ENCODE results near the gene PSMB7. TPM values are rescaled to one million over a fixed set of nuclear protein-coding genes. Genes with fewer than 3 reads are reported as not detected.
"Not testable (repeated sequence)": the region's sequence is repeated elsewhere in the genome, so short reads cannot be mapped to it uniquely, and the experiment has no call there.

The PSMB7 gene
- total RNA-seq, 2 experiments from 2014 or later: 114 to 119 TPM

DNA sequence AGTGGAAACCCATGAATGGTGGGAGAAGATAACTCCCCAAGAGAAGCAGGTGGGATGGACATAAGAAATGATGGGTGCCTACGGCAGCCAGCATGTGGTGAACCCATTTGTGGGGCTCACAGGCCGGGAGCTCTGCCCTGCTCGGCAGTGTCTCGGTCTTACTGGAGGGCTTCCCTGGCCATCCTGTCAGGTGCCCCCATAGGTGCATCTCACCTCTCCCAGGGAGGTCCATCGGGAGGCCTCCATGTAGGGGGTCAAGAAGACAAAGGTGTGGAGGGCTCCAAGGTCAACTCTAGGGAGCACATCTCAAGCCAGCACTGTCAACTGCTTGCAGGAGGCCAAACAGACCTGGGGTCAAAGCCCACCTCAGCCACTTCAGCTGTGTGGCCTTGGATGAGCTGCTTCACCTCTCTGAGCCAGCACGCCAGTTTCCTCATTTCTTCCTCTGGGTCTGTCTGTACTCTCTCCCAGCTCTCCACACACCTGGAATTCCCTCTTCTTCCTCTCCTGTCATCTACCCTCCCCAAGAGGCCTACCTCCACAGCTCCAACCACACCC, 24.5 kb upstream of the PSMB7 start:
- no peaks in the 10 kb centered on the region for H3K9me3 Mint-ChIP-seq (ENCODE audit: insufficient read depth)
- no peaks in the 10 kb centered on the region for H3K4me1 Mint-ChIP-seq (ENCODE audit: low read depth)
- DNase-seq (no peak), ATAC-seq (no peak)
- no peaks in the 10 kb centered on the region for H3K36me3 Mint-ChIP-seq (ENCODE audit: low read depth)
- H3K27me3 Mint-ChIP-seq (ENCODE audit: low read depth): peaks cover 14% of the 10 kb centered on the region
- H3K27ac Mint-ChIP-seq: no peak overlapping the region
- POLR2A ChIA-PET: no interaction called here
- no peak overlapping the region for H3K4me3 Mint-ChIP-seq
- CTCF ChIA-PET: interaction anchor here (1.0 kb wide), 1 partner anchor 25 kb away, joined by 4 read pairs; the partner anchor contains the start of gene PSMB7

- DNase-seq: no peak
- H3K36me3 Mint-ChIP-seq (ENCODE audit: low read depth): no peaks in the 10 kb centered on the region
- ChIA-PET CTCF (interaction anchor here (1.0 kb wide), 1 partner anchor 24 kb away, joined by 4 read pairs; the partner anchor contains the start of gene PSMB7), POLR2A (no interaction called here)
- ATAC-seq: no peak
- H3K4me3 Mint-ChIP-seq: no peak overlapping the region
- peaks cover 13% of the 10 kb centered on the region for H3K27me3 Mint-ChIP-seq (ENCODE audit: low read depth)
- no peaks in the 10 kb centered on the region for H3K4me1 Mint-ChIP-seq (ENCODE audit: low read depth)
- no peak overlapping the region for H3K27ac Mint-ChIP-seq
- H3K9me3 Mint-ChIP-seq (ENCODE audit: insufficient read depth): no peaks in the 10 kb centered on the region
Observed at GRCh38 chr9:124439086-124439485, 23.8 kb upstream of the PSMB7 start.

- POLR2A ChIA-PET: no interaction called here
- H3K9me3 Mint-ChIP-seq (ENCODE audit: insufficient read depth): no peaks in the 10 kb centered on the region
- DNase-seq: no peak
Observed at GRCh38 chr9:124438091-124438490, 22.8 kb upstream of the PSMB7 start.

GRCh38 chr9:124437086-124437485, 21.8 kb upstream of the PSMB7 start:
- Mint-ChIP-seq H3K27ac (no peak overlapping the region), H3K9me3 (ENCODE audit: insufficient read depth) (no peaks in the 10 kb centered on the region), H3K4me3 (no peak overlapping the region), H3K27me3 (ENCODE audit: low read depth) (peaks cover 8% of the 10 kb centered on the region), H3K36me3 (ENCODE audit: low read depth) (no peaks in the 10 kb centered on the region), H3K4me1 (ENCODE audit: low read depth) (no peaks in the 10 kb centered on the region)
- no peak for ATAC-seq
- DNase-seq: no peak
- ChIA-PET CTCF (no interaction called here), POLR2A (no interaction called here)

More at GRCh38 chr9:124438091-124438490, 22.8 kb upstream of the PSMB7 start:
- no peak for ATAC-seq
- Mint-ChIP-seq H3K36me3 (ENCODE audit: low read depth) (no peaks in the 10 kb centered on the region), H3K27ac (no peak overlapping the region), H3K4me1 (ENCODE audit: low read depth) (no peaks in the 10 kb centered on the region), H3K4me3 (no peak overlapping the region), H3K27me3 (ENCODE audit: low read depth) (peaks cover 12% of the 10 kb centered on the region)
- CTCF ChIA-PET: no interaction called here

DNA sequence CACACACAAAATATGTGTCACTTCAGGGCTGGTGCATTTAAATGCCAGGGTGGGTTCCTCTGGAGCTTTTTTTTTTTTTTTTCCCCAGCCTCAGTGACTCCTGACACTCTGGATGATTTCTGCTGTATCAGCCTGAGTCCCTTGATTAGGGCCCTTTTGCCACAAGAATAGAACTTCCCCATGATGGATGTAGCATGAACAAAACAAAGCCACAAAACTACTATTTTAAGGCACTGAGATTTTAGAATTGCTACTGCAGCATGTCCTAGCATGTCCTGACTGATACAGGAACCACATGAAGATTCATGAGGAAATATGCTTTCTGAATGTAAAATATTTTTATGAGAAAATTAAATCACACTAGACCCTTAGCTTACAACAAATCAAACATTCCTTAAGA, 21.1 kb upstream of the PSMB7 start:
- no peak for ATAC-seq
- H3K4me1 Mint-ChIP-seq (ENCODE audit: low read depth): no peaks in the 10 kb centered on the region
- DNase-seq: no peak
- H3K27me3 Mint-ChIP-seq (ENCODE audit: low read depth): peaks cover 2% of the 10 kb centered on the region
- POLR2A ChIA-PET: no interaction called here
- H3K4me3 Mint-ChIP-seq: no peak overlapping the region
- CTCF ChIA-PET: interaction anchor here (1.8 kb wide), 1 partner anchor 18 kb away, joined by 5 read pairs; no protein-coding TSS in a partner anchor
- H3K36me3 Mint-ChIP-seq (ENCODE audit: low read depth): no peaks in the 10 kb centered on the region
- H3K9me3 Mint-ChIP-seq (ENCODE audit: insufficient read depth): no peaks in the 10 kb centered on the region
- no peak overlapping the region for H3K27ac Mint-ChIP-seq

DNA sequence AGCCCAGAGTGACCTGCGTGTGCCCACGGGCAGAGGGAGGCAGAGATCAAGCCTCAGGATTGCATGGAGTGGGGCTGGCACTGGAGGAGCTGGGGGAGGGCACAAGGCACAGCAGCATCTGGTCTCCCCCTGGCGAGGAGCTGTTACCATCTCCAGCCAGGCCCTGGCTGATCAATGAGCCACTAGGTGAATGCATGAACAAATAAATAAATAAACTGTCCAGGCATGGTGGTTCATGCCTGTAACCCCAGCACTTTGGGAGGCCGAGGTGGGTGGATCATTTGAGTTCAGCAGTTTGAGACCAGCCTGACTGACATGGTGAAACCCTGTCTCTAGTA, 14.3 kb upstream of the PSMB7 start:
- no peak overlapping the region for H3K4me3 Mint-ChIP-seq
- ChIA-PET CTCF (no interaction called here), POLR2A (no interaction called here)
- H3K36me3 Mint-ChIP-seq (ENCODE audit: low read depth): no peaks in the 10 kb centered on the region
- H3K4me1 Mint-ChIP-seq (ENCODE audit: low read depth): no peaks in the 10 kb centered on the region
- ATAC-seq: no peak
- no peak overlapping the region for H3K27ac Mint-ChIP-seq
- H3K9me3 Mint-ChIP-seq (ENCODE audit: insufficient read depth): no peaks in the 10 kb centered on the region
- no peaks in the 10 kb centered on the region for H3K27me3 Mint-ChIP-seq (ENCODE audit: low read depth)
- DNase-seq: no peak

GRCh38 chr9:124428751-124429529, 13.7 kb upstream of the PSMB7 start:
- ChIA-PET CTCF (no interaction called here), POLR2A (no interaction called here)
- no peaks in the 10 kb centered on the region for H3K9me3 Mint-ChIP-seq (ENCODE audit: insufficient read depth)
- DNase-seq: no peak
- H3K27ac Mint-ChIP-seq: no peak overlapping the region
- peaks cover 1% of the 10 kb centered on the region for H3K27me3 Mint-ChIP-seq (ENCODE audit: low read depth)
- ATAC-seq: no peak
- H3K4me3 Mint-ChIP-seq: no peak overlapping the region
- no peaks in the 10 kb centered on the region for H3K4me1 Mint-ChIP-seq (ENCODE audit: low read depth)
- no peaks in the 10 kb centered on the region for H3K36me3 Mint-ChIP-seq (ENCODE audit: low read depth)

DNA sequence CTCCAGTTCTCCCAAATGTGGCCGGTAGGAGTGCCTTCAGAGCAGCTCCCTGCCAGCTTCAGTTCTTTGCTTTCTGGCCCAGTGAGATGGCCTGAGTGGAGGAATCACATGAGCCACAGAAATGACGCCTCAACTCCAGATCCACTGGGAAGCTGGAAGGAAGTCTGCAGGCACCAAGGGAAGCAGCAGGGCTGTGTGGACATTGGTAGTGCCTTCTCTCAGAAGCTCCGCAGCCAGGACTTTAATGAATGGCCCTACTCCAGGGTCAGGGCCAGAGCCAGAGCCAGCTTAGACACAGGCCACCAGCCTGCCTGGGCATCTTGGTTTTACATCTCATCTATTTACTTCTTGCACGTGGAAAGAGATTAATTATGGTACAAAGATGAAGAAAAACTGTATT, 12.0 kb upstream of the PSMB7 start:
- Mint-ChIP-seq H3K27ac (no peak overlapping the region), H3K4me1 (ENCODE audit: low read depth) (no peaks in the 10 kb centered on the region), H3K36me3 (ENCODE audit: low read depth) (no peaks in the 10 kb centered on the region), H3K4me3 (no peak overlapping the region), H3K9me3 (ENCODE audit: insufficient read depth) (no peaks in the 10 kb centered on the region), H3K27me3 (ENCODE audit: low read depth) (peaks cover 3% of the 10 kb centered on the region)
- ChIA-PET CTCF (interaction anchor here (1.6 kb wide), 1 partner anchor 110 kb away, joined by 3 read pairs; no protein-coding TSS in a partner anchor), POLR2A (no interaction called here)
- no peak for DNase-seq
- ATAC-seq: no peak

DNA sequence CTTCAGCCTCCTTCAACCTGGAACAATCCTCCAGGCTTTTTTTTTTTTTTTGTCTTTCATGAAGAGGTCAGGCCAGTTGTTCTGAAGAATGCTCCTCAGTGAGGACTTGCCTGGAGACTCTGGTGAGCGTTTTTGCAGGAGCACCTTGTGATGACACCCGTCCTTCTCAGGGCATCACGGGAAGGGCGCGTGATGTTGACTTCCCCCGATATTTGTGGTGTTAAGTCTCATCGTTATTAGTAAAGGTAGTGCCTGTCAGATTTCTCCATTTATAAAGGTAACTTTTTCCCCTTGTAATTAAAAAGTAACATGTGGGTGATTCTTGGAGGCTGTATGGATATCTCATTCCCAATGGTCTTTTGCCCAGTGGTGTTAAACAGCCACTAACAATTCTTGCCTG, 11.1 kb upstream of the PSMB7 start:
- POLR2A ChIA-PET: no interaction called here

DNA sequence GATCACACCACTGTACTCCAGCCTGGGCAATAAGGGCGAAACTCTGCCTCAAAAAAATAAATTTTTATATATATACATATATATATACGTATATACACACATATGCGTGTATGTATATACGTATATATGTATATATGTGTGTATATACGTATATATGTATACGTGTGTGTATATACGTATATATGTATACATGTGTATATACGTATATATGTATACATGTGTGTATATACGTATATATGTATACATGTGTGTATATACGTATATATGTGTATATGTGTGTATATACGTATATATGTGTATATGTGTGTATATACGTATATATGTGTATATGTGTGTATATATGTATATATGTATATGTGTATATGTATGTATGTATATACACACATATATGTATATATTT, 10.5 kb upstream of the PSMB7 start:
- H3K27ac Mint-ChIP-seq; ATAC-seq; H3K4me1 Mint-ChIP-seq (ENCODE audit: low read depth); H3K36me3 Mint-ChIP-seq (ENCODE audit: low read depth); H3K27me3 Mint-ChIP-seq (ENCODE audit: low read depth); POLR2A ChIA-PET; H3K9me3 Mint-ChIP-seq (ENCODE audit: insufficient read depth); H3K4me3 Mint-ChIP-seq; DNase-seq: not testable (repeated sequence)
- CTCF ChIA-PET: interaction anchor here (1.0 kb wide), 1 partner anchor 111 kb away, joined by 3 read pairs; no protein-coding TSS in a partner anchor

More for the DNA sequence above, 11.1 kb upstream of the PSMB7 start:
- CTCF ChIA-PET: interaction anchor here (1.6 kb wide), 1 partner anchor 111 kb away, joined by 3 read pairs; no protein-coding TSS in a partner anchor
- no peak for ATAC-seq
- DNase-seq: no peak
- no peak overlapping the region for H3K27ac Mint-ChIP-seq
- no peaks in the 10 kb centered on the region for H3K4me1 Mint-ChIP-seq (ENCODE audit: low read depth)
- H3K36me3 Mint-ChIP-seq (ENCODE audit: low read depth): no peaks in the 10 kb centered on the region
- H3K27me3 Mint-ChIP-seq (ENCODE audit: low read depth): peaks cover 3% of the 10 kb centered on the region
- no peak overlapping the region for H3K4me3 Mint-ChIP-seq
- no peaks in the 10 kb centered on the region for H3K9me3 Mint-ChIP-seq (ENCODE audit: insufficient read depth)

- Mint-ChIP-seq H3K9me3 (ENCODE audit: insufficient read depth) (no peaks in the 10 kb centered on the region), H3K27me3 (ENCODE audit: low read depth) (peaks cover 3% of the 10 kb centered on the region), H3K36me3 (ENCODE audit: low read depth) (no peaks in the 10 kb centered on the region), H3K4me1 (ENCODE audit: low read depth) (peaks cover 11% of the 10 kb centered on the region), H3K4me3 (no peak overlapping the region), H3K27ac (no peak overlapping the region)
- POLR2A ChIA-PET: no interaction called here
- CTCF ChIA-PET: interaction anchor here (1.4 kb wide), 1 partner anchor 113 kb away, joined by 3 read pairs; no protein-coding TSS in a partner anchor
- ATAC-seq: no peak
- DNase-seq: no peak
Observed at GRCh38 chr9:124423591-124423990, 8.3 kb upstream of the PSMB7 start.

GRCh38 chr9:124423155-124423554, 7.9 kb upstream of the PSMB7 start:
- peaks cover 3% of the 10 kb centered on the region for H3K27me3 Mint-ChIP-seq (ENCODE audit: low read depth)
- ATAC-seq: no peak
- no peak for DNase-seq
- no peak overlapping the region for H3K27ac Mint-ChIP-seq
- ChIA-PET POLR2A (no interaction called here), CTCF (interaction anchor here (1.4 kb wide), 1 partner anchor 114 kb away, joined by 3 read pairs; no protein-coding TSS in a partner anchor)
- peaks cover 11% of the 10 kb centered on the region for H3K4me1 Mint-ChIP-seq (ENCODE audit: low read depth)
- H3K36me3 Mint-ChIP-seq (ENCODE audit: low read depth): no peaks in the 10 kb centered on the region
- no peaks in the 10 kb centered on the region for H3K9me3 Mint-ChIP-seq (ENCODE audit: insufficient read depth)
- no peak overlapping the region for H3K4me3 Mint-ChIP-seq

All from activated CD8-positive, alpha-beta T cell treated with anti-CD3 and anti-CD28 coated beads, Interleukin-2, amount 10 ng/mL, durations not matched to agents 7 days and 5 days (primary cell).